Nephron (organoid): Measurements from ENCODE around the gene NAA30.

Experiments
- H3K27ac Mint-ChIP-seq, 3 experiments: 2 replicates each; pipeline ENCODE4 v1.8.0; 2020; ENCODE audit warnings: mixed read lengths in 3 of 3, mild to moderate bottlenecking in 2 of 3, moderate library complexity in 1 of 3
- H3K27me3 Mint-ChIP-seq: 2 replicates; pipeline ENCODE4 v1.8.0; 2021; ENCODE audit warnings: low read depth, mild to moderate bottlenecking, moderate library complexity, mixed read lengths
- H3K36me3 Mint-ChIP-seq: 2 replicates; pipeline ENCODE4 v1.8.0; 2020; ENCODE audit warnings: low read depth, mixed read lengths
- H3K4me1 Mint-ChIP-seq: 2 replicates; pipeline ENCODE4 v1.8.0; 2020; ENCODE audit warnings: mixed read lengths
- H3K4me3 Mint-ChIP-seq, 3 experiments: 2 replicates each; pipeline ENCODE4 v1.8.0; 2020; ENCODE audit warnings: mild to moderate bottlenecking in 3 of 3, mixed read lengths in 3 of 3, moderate library complexity in 2 of 3
- H3K9me3 Mint-ChIP-seq: 2 replicates; pipeline ENCODE4 v1.8.0; 2020; ENCODE audit warnings: mixed read lengths
- CTCF ChIP-seq, 3 experiments: fragments of 200-600 bp; sonication (generic); IDR thresholded peaks; one replicate each; pipeline ENCODE4 v1.5.0; 2021; ENCODE audit warnings: antibody characterized with exemption in 3 of 3; ENCODE audit not compliant: unreplicated experiment in 3 of 3

Gene NAA30

GRCh38 chr14:57402173-57402852 lies 11.9 kb downstream of the NAA30 start:
- no peaks in the 10 kb centered on the region for H3K4me1 Mint-ChIP-seq

GRCh38 chr14:57403521-57403864 lies 13.1 kb downstream of the NAA30 start:
- no peak overlapping the region for H3K27ac Mint-ChIP-seq
- no peaks in the 10 kb centered on the region for H3K4me1 Mint-ChIP-seq
- no peak for TF ChIP-seq CTCF (IDR thresholded peaks at IDR 0.05; ENCODE audit: unreplicated experiment in 3 of 3)
- no peaks in the 10 kb centered on the region for H3K27me3 Mint-ChIP-seq
- H3K36me3 Mint-ChIP-seq, result peaks cover 63% of the 10 kb centered on the region
- no peak overlapping the region for H3K4me3 Mint-ChIP-seq
- H3K9me3 Mint-ChIP-seq, result no peaks in the 10 kb centered on the region

More at GRCh38 chr14:57402173-57402852, 11.9 kb downstream of the NAA30 start:
- no peak for TF ChIP-seq CTCF (IDR thresholded peaks at IDR 0.05; ENCODE audit: unreplicated experiment in 3 of 3)
- H3K9me3 Mint-ChIP-seq, result no peaks in the 10 kb centered on the region
- no peak overlapping the region for H3K4me3 Mint-ChIP-seq
- no peak overlapping the region for H3K27ac Mint-ChIP-seq
- H3K36me3 Mint-ChIP-seq, result peaks cover 54% of the 10 kb centered on the region
- no peaks in the 10 kb centered on the region for H3K27me3 Mint-ChIP-seq

GRCh38 chr14:57405562-57405961 lies 15.2 kb downstream of the NAA30 start:
- H3K4me1 Mint-ChIP-seq, result no peaks in the 10 kb centered on the region
- H3K4me3 Mint-ChIP-seq, result no peak overlapping the region
- peaks cover 58% of the 10 kb centered on the region for H3K36me3 Mint-ChIP-seq

GRCh38 chr14:57408037-57408436 lies 17.7 kb downstream of the NAA30 start:
- Mint-ChIP-seq H3K27me3 (no peaks in the 10 kb centered on the region), H3K27ac (no peak overlapping the region), H3K4me3 (no peak overlapping the region), H3K9me3 (no peaks in the 10 kb centered on the region), H3K4me1 (no peaks in the 10 kb centered on the region), H3K36me3 (peaks cover 43% of the 10 kb centered on the region)
- no peak for TF ChIP-seq CTCF (IDR thresholded peaks at IDR 0.05; ENCODE audit: unreplicated experiment in 3 of 3)

More at GRCh38 chr14:57405562-57405961, 15.2 kb downstream of the NAA30 start:
- no peak for TF ChIP-seq CTCF (IDR thresholded peaks at IDR 0.05; ENCODE audit: unreplicated experiment in 3 of 3)
- H3K9me3 Mint-ChIP-seq, result no peaks in the 10 kb centered on the region
- no peak overlapping the region for H3K27ac Mint-ChIP-seq
- no peaks in the 10 kb centered on the region for H3K27me3 Mint-ChIP-seq

- TF ChIP-seq CTCF (IDR thresholded peaks at IDR 0.05; ENCODE audit: unreplicated experiment in 3 of 3), result no peak
- H3K4me1 Mint-ChIP-seq, result no peaks in the 10 kb centered on the region
- H3K4me3 Mint-ChIP-seq, result no peak overlapping the region
- H3K9me3 Mint-ChIP-seq, result no peaks in the 10 kb centered on the region
- H3K27me3 Mint-ChIP-seq, result no peaks in the 10 kb centered on the region
- no peak overlapping the region for H3K27ac Mint-ChIP-seq
- peaks cover 43% of the 10 kb centered on the region for H3K36me3 Mint-ChIP-seq
Measured at GRCh38 chr14:57408634-57409033, 18.2 kb downstream of the NAA30 start.

- Mint-ChIP-seq H3K4me1 (no peaks in the 10 kb centered on the region), H3K27me3 (no peaks in the 10 kb centered on the region), H3K4me3 (no peak overlapping the region), H3K27ac (no peak overlapping the region), H3K36me3 (peaks cover 20% of the 10 kb centered on the region), H3K9me3 (no peaks in the 10 kb centered on the region)
- no peak for TF ChIP-seq CTCF (IDR thresholded peaks at IDR 0.05; ENCODE audit: unreplicated experiment in 3 of 3)
Measured at GRCh38 chr14:57412341-57412740, 22.0 kb downstream of the NAA30 start.
